COLO829 (cell line): Measurements from ENCODE around the gene PTPRJ.
"Not testable (repeated sequence)": the region's sequence is repeated elsewhere in the genome, so short reads cannot be mapped to it uniquely, and the experiment has no call there.

ENCODE experiments used
- DNase-seq: peaks from one replicate; pipeline ENCODE4 v3.0.0; 2012; ENCODE audit warnings: low spot score

Gene PTPRJ

DNA sequence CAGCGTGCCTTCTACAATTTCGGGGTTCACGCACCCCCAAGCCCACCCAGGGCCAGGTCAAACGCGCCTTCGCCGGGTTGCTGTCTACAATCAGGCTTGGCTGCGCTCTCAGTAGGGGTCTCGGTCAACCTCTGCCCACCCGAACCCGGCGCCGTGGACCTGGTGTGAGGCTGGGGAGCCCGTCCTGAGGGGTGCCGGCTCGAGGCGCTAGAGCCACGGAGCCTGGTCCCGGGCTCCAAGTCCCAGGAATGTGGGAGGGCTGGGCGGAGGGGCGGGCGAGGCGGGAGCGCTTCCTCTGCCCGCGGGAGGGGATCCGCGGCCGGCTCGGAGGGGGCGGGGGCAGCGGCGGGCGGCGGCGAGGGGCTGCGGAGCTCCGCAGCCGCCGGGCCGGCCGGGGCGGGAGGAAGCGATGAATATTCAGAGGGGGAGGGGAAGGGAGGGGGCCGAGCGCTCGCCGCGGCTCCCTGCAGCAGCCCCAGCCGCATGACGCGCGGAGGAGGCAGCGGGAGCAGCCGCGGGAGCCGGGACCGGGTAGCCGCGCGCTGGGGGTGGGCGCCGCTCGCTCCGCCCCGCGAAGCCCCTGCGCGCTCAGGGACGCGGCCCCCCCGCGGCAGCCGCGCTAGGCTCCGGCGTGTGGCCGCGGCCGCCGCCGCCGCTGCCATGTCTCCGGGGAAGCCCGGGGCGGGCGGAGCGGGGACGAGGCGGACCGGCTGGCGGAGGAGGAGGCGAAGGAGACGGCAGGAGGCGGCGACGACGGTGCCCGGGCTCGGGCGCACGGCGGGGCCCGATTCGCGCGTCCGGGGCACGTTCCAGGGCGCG, at the start of gene PTPRJ:
Gene PTPRJ, plus strand, starts transcription at position 472 of the 819 bp plus-strand sequence. CDS start 354 bp downstream, outside the sequence.
- DNase-seq = no peak

DNA sequence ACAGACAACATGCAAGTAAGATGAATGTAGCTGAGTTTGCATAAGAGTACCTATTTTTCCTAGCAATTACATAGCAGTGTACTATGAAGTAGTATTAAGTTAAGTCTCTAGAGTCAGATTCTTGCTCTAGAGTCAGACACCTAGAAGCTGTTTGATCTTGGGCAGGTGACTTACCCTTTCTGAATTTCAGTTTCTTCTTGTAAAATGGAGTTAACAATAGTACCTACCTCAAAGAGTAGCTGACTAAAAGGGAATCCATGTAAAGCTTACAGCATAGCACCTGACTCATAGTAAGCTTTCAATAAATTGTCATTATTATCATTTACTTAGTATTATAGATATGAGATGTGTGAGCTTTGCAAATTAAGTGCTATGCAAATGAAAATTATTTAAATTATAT, 47.8 kb upstream of the PTPRJ start:
- DNase-seq = no peak

DNA sequence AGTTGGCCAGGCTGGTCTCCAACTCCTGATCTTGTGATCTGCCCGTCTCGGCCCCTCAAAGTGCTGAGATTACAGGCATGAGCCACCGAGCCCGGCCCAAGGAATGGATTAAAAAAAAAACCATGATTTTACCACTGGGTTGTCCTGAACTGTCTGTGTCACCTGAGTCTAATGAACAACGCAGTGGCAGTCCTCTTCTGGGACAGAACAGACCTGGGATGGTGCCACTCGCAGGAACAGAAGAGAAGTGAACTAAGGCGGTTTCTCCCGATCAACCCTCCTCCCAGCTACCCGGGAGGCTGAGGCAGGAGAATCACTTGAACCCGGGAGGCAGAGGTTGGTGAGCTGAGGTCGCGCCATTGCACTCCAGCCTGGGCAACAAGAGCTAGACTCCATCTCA, 46.6 kb upstream of the PTPRJ start:
- DNase-seq = not testable (repeated sequence)

DNA sequence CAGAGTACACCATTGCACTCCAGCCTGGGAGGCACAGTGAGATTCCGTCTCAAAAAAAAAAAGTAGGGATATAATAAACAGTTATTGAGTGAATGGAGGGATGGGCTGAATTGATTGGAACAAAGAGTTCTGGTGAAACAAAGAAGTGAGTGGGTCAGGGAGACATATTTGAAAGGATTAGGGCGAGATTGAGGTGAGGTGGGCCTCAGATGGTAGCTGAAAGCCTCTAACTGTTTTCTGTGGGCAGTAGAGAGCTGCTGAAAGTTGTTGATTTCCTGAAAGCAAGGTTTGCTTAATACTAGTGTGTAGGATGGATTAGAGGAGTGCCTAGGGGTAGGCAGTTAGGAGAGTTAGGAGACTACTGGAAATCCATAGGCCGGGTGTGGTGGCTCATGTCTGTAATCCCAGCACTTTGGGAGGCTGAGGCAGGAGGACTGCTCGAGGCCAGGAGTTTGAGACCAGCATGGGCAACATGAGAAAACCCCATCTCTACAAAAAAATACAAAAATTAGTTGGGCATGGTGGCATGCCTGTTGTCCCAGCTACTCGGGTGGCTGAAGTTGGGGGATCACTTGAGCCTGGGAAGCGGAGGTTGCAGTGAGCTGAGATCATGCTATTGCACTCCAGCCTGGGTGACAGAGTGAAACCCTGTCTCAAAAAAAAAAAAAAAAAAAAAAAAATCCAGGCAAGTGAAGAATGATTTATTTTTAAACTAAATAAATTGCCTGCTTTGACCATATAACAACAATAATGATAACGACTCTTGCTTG, 41.4 kb upstream of the PTPRJ start:
- no peak for DNase-seq

DNA sequence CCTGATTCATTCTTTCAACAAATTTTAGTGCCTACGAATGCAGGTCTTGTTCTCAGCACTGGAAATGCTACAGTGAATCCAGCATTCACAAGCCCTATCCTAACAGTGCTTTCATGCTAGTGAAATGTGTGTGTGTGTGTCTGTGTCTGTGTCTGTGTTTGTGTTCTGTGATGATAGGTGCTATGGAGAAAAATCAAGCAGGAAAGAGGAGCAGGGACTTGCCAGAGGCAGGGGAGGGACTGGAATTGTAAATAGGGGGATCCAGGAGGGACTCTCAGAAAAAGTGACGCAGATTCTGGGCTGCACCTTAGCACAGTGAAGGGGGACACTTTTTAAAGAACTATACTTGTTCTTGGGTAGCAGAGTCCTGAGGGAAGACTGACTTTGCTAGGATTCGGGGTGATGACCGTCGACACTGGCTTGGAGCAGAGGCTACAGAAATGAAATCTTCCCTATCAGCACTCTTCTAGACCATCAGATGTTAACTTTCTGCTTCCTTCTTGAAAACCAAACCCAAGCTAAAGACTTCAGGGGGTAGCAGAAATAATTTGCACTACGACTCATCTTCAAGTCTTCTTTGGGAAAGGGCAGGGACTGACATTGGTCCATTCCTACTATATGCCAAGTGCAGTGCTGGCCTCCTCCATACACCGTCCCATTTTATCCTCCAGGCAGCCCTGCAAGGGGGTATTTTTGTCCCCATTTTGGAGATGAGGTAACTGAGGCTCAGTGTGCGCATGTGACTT, 39.3 kb upstream of the PTPRJ start:
- no peak for DNase-seq

DNA sequence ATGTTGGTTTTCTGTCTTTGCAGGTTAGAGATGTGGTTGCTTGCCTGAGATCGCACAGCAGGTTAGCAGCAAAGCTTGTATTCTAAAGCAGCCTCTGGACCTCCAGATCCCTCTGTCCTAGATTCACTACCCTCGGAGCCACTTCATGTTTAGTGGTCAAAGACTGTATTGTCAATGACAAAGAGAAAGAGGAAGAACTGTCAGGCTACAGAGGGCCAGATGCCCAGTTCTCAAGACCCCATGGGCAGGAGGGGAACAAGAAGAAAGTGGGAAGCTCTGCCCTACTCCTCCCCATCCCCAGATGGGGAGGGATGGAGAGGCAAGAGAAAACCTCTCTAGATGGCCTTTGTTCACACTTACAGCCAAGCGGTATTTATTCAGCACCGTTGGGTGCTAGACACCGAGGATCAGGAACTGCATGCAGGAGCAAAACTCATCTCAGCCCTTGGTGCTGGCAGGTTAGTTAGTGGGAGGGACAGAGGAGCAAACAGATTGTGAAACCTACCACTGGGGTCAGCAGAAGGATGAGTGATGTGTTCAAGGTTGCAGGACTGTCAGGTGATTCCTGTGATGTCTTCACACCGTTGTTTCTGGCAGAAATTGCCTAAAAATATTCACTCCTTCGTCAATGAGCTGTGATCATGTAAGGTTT, 38.3 kb upstream of the PTPRJ start:
- DNase-seq = no peak

DNA sequence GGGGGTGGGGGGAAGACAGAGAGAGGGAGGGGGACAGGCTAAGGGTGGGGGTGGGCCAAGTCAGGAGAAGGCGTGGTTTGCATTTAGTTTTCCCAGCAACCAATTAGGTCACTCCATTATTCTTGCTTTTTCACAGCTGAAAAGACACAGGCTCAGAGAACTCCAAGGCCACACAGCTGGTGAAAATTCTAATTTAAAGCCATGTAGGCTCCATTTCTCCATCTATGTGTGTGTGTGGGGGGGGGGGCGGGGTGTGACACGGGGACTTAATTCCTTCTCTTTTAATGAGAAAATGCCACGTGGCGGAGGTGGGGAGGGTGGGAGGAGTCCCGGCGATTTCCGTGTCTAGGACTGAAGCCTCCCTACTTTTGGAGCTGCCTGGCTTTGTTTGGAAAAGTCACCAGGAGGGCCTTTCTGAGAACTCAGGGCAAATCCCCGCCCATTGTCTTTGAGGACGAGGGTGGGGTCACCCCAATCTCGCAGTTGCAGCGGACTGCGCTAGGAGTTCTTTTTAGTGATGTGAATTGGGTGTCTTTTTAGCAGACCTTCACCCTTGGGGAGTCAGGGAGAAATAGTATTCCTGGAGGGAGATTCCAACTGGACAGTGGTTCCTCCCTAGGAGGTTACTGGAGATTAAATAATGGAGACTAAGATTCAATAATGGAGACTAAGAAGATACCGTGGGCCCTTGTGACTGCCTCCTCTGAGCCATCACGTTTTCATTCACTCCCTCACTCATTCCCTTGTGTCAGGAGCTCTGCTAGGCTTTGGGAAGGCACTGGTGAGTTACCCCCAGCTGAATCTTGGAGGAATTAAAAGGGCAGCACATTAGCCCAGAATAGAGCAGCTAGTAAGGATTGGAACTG, 36.4 kb upstream of the PTPRJ start:
- no peak for DNase-seq

DNA sequence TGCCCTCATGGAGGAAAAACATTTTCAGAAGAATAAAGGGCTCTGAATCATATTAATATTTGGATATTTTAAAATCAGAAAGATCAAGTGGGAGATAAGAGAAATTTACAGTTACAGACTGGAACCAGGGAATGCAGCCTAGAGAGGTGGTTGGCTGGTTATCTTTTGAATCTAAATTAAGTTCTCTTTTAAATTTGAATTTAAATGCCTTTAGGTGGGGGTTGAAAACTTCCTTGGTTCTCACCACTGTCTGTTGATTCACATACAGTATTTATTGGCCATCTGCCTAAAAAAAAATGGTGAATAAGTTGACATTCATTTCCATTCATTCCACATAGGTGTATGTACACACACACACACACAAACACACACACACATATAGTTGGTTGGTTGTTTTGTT, 35.7 kb upstream of the PTPRJ start:
- no peak for DNase-seq

DNA sequence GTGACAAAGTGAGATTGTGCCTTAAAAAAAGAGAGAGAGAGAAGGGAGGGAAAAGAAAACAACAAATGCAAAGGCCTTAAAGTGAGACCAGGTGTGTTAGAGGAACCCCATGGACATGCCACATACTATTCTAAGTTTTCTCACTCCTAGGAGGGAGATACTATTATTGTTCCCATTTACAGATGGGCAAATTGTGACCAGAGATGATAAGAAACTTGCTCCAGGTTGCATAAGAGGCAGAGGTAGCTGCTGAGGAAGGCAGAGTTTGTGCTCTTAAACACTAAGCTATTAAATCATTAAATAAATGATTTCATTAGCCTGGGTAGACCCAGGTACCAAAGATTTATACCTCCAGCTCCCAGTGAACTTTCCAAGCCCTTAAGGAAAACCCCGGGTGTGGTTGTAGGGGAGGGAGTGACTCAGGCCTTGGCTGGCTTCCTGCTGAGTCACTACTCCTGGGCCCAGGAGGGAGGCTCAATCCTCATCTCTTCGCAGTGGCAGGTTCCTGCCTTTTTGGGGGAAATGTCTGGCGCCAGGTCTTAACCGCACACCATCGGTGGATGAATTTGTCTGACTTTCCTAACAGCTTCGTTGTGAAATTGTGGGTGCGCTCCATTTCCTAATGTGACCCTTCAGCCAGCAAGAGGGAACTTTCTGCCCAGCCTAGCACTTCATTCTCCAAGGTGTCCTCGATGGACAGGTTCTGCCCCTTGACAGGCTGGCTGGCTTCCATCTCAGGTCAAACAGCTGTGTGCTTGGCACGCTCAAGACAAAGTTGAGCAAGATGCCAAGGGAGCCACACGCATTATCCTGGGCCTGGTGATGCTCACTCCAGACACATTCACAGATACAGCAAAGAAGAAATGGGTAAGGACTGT, 33.4 kb upstream of the PTPRJ start:
- peak; percentile 89 for DNase-seq

DNA sequence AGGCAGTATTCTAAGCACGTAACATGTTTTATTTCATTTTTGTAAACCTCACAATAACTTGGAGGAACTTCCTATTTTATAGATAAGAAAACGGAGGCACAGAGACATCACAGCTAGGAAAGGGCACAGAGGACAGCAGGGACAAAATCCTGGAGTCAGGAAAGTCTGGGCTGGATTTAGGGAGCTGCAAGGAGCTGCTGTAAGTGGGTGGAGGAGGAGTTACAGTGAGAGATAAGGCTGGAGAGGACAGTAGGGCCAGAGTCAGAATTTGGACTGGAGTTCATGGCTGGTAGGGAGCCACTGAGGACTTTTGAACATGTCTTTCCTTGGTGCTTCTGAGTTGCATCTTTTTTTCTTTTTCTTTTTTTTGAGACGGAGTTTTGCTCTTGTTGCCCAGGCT, 32.2 kb upstream of the PTPRJ start:
- DNase-seq = no peak

DNA sequence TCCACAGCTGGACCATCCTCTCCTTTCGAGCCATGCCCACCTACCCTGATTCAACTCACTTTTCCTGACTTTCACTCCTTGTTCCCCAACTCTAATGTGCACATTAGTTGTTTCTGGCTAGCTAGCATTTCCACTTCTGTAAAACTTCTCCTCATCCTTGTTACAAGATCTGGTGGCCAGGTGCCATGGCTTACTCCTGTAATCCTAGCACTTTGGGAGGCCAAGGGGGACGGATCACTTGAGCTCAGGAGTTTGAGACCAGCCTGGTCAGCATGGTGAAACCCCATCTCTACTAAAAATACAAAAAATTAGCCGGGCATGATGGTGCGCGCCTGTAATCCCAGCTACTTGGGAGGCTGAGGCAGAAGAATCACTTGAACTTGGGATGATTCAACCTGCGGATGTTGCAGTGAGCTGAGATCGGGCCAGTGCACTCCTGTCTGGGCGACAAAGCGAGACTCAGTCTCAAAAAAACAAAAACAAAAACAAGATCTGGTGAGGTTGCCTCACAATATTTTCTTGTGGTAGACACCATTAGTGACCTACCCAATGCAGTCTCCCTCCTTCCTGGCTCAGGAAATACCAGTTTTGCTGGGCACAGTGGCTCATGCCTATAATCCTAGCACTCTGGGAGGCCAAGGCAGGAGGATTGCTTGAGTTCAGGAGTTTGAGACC, 31.2 kb upstream of the PTPRJ start:
- DNase-seq = not testable (repeated sequence)

DNA sequence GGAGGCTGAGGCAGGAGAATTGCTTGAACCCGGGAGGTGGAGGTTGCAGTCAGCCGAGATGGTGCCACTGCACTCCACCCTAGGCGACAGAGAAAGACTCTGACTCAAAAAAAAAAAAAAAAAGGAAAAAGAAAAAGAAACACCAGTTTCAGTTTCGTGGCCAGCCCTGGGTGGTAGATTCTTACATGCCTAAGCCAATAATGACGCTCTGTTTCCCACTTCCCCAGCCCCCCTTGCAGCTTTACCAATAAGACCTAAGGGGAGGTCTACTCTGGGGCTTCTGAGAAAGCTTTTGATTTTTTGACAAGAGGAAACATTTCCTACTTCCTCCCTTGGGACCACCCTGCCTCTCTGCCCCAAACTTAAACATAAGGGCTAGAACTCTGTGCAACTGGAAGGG, 30.0 kb upstream of the PTPRJ start:
- DNase-seq = no peak

DNA sequence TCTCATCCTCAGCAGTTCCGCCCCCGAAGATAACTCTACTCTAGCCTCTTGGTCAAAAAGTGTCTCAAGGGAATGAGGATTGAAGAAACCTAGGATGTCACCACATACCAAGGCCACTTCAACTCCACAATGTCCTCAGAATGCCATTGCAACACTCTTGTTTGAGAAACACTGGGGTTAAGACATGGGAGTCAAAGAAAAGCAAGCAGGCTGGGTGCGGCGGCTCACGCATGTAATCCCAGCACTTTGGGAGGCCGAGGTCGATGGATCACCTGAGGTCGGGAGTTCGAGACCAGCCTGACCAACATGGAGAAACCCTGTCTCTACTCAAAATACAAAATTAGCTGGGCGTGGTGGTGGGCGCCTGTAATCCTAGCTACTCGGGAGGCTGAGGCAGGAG, 28.9 kb upstream of the PTPRJ start:
- not testable (repeated sequence) for DNase-seq

DNA sequence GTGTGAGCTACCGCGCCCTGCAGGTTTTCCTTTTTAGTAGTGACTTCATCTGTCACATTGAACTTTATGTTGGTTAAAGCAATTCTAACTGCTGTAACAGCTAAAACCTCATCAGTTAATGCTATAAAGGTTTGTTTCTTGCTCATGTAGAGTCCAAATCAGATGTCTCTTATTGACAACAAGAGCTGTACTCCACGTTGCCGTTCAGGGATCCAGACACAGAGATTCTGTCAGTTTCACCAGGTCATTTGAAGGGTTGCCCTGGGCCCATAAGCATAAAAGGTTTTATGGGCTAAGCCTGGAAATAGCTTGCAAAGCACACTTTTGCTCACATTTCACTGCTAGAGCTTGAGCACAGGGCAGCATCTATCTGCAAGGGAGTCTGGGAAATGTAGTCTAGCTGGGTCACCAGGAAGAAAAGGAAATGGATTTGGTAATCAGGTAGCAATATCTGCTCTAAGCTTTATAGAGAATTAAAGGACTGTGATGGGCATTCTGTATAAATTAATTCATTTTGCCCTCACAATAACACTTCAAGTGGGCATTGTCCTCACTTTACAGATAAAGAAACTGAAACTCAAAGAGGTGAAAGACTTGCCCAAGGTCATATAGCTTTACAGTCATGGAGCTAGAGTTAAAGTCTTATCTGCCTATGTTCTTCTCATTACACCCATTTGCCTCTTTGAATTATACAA, 25.2 kb upstream of the PTPRJ start:
- DNase-seq = no peak

DNA sequence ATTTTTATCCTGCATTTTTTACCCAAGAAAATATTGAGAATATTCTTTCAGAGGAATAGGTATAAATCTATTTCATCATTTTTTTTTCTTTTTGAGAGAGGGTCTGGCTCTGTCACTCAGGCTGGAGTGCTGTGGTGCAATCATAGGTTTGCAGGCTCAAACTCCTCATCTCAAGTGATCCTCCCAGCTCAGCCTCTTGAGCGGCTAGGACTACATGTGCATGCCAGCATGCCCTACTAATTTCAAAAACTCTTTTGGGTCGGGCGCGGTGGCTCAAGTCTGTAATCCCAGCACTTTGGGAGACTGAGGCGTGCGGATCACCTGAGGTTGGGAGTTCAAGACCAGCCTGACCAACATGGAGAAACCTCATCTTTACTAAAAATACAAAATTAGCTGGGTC, 20.3 kb upstream of the PTPRJ start:
- no peak for DNase-seq

DNA sequence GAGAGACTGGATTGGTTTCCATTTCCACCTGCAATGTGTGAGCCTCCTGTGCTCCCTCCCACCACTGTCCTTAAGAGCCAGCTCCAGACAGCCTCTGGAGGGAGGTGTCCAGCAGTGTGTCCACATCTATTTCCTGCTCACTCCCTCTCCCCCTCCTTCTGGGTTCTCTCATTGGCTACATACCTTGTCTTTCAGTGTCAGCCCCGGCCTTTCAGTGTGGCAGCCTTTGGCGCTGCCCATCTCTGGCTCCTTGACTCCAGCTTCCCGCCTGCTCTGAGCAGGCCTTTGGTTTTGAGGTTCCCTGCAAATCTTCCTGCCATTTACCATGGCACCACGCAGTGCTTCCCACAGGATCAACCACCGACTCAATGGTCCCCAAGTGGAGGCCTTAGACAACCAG, 19.0 kb upstream of the PTPRJ start:
- DNase-seq = no peak

DNA sequence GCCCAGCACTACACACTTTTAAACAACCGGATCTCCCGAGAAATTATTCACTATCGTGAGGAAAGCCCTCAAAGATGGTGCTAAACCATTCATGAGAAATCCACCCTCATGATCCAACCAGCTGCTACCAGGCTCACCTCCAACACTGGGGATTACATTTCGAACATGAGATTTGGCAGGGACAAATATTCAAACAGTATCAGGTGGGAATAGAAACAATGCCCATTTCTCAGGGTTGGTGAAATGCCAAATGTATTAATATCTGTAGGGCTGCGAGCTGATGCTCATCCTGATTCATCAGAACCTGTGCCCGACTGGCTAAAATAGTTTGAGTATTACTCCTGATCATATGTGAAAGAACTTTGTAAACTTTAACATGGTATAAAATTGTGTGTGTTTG, 15.8 kb upstream of the PTPRJ start:
- no peak for DNase-seq

DNA sequence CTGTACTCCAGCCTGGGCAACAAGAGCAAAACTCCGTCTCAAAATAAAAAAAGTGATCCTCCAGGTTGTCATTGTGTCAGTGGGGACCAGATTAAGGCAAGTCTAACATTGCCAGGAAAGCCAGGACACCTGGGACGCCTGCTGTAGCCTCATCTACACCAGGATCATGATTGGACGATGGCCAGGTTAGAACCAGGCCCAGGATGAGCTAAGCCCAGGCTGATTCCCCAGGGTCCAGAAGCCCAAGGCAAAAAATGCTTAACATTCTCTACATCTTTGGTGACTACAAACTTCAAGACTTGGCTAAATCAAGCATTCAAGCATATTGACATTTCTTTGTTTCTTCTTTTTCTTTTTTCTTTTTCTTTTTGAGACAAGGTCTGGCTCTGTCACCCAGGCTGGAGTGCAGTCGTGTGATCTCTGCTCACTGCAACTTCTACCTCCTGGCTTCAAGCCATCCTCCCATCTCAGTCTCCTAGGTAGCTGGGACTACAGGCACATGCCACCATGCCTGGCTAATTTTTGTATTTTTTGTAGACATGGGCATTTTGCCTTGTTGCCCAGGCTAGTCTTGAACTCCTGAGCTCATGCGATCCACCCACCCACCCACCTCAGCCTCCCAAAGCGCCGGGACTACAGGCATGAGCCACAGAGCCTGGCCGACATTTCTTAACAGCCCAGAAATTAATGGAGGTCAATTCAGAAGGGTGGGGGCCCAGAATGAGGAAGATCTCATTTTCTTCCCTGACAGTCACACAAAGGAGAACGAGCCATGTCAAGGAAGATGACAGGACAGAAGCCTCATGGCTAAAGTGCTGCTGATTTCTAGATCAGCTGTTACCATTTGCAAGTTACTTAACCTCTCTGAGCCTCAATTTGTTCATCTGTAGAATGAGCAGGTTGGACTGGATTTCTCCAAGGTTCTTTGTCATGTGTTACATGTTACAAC, 12.5 kb upstream of the PTPRJ start:
- DNase-seq = no peak
